Right cardiac atrium (tissue), 5 donors: ENCODE results near the gene MCCC1. TPM values are rescaled to one million over a fixed set of nuclear protein-coding genes. Genes with fewer than 3 reads are reported as not detected.

ENCODE experiments used
- ATAC-seq, 2 donors: fragments of 200-7000 bp; cut with Tn5 transposase; one replicate each; pipeline versions ENCODE4 v1.8.0 to v1.9.1; 2020; ENCODE audit warnings: moderate library complexity in 2 of 2, mild to moderate bottlenecking in 1 of 2
- DNase-seq, 3 donors: peaks; one replicate each; pipeline ENCODE4 v3.0.0-alpha.2; 2020
- H3K27ac ChIP-seq: one replicate; pipeline ENCODE4 v1.5.1; 2013; ENCODE audit warnings: mild to moderate bottlenecking, low read length, control low read depth, moderate library complexity
- H3K27me3 ChIP-seq: one replicate; pipeline ENCODE4 v1.6.1; 2013; ENCODE audit not compliant: control insufficient read depth, insufficient read depth
- H3K4me1 ChIP-seq: one replicate; pipeline ENCODE4 v1.6.1; 2013; ENCODE audit warnings: low read length; ENCODE audit not compliant: control insufficient read depth, insufficient read depth
- H3K4me3 ChIP-seq: one replicate; pipeline ENCODE4 v1.5.1; 2013; ENCODE audit warnings: low read length, control low read depth
- H3K9me3 ChIP-seq: one replicate; pipeline ENCODE4 v1.6.1; 2013; ENCODE audit warnings: low read length; ENCODE audit not compliant: control insufficient read depth
- whole genome bisulfite sequencing: extraction: QIAGEN DNeasy Blood & Tissue Kit; methylation state at CpG from one replicate; pipeline ENCODE4 v1.1.7; 2013; 5-methylcytosine and 5-hydroxymethylcytosine counted together
- intact Hi-C, 4 donors: fragments of 100-400 bp; cut with DNase I; formaldehyde crosslinking; loops; one replicate each; pipeline versions ENCODE4 v1.11.0 to v1.14.0; 2022 to 2023
- polyA plus RNA-seq: library from polyadenylated mRNA; stranded (reverse); fragments of 200-250 nt; gene quantifications from one replicate; pipeline ENCODE4 v1.2.3, GENCODE V29; 2013
- total RNA-seq, 4 donors: library from RNA; stranded (reverse); fragmentation: NEBNext Ultra II Directional; extraction: Animal tissue kit (Norgen Biotek cat#: 25700); gene quantifications; one replicate each; pipeline ENCODE4 v1.2.1, GENCODE V29; 2021
- donor health status: healthy with polysubstance abuse.
- donor health status: DM: no; HTN: yes; CAD: no.
- donor health status: DM: no; HTN: no; CAD: no.
- donor health status: DM: no; HTN: yes; CAD: no; lungs with severe emphysema.
- donor health status: DM: yes; HTN: yes; CAD: no.

The MCCC1 gene
- total and polyA plus RNA-seq, 5 donors: 24.7 to 42.7 (median 29.7) TPM

DNA sequence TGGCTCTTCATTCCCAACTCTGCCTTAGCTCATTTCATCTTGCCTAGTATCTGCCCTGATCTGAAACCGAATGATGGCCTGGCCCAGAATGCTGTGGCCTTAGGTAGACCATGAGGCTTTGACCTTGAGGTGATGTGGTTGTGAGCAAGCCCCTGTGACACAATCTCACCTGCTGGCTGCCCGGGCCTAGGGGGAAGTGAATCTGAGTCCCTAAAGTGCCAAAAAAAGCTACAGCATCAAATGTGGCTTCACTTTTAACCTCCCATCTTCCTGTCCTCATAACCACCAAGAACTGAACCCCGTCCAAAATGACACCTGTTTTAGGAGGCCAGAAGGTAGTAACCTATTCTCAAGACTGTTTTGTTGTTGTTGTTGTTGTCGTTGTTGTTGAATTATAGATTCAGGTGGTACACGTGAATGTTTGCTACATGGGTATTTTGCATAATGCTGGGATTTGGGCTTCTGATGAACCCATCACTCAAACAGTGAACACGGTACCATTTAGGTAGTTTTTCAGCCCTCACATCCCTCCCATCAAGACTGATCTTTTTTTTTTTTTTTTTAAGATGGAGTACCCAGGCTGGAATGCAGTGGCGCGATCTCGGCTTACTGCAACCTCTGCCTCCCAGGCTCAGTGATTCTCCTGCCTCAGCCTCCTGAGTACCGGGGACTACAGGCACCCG is 54.6 kb downstream of the MCCC1 start:
- Histone ChIP-seq H3K27me3 (no peaks in the 10 kb centered on the region), H3K9me3 (no peaks in the 10 kb centered on the region), H3K4me3 (no peak overlapping the region), H3K4me1 (no peaks in the 10 kb centered on the region), H3K27ac (no peak overlapping the region)
- DNase-seq (no peak), ATAC-seq (no peak)
- 83% methylated on average over 11 of the region's 11 CpGs for WGBS
- intact Hi-C loops: no loop called here

DNA sequence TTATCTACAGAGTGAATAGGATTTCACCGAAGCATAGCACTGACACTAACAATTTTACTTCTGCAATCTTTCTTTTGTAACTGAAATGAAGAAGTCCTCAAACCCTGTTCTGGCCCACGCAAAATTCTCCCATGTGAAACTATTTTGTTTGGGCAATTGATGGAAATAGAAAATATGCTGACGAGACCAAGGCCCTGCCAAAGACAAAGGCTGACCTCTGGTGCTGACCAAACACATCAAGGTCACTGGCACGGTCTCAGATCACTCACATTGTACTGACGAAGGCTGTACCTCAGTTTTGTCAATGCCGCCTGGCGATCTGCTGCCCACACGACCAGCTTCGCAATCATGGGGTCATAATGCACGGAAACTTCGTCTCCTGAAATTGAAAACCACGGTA is 60.5 kb downstream of the MCCC1 start:
- no peak overlapping the region for H3K4me3 ChIP-seq
- H3K27me3 ChIP-seq: no peaks in the 10 kb centered on the region
- ATAC-seq (no peak), DNase-seq (no peak)
- H3K27ac ChIP-seq: no peak overlapping the region
- H3K9me3 ChIP-seq: no peaks in the 10 kb centered on the region
- 88% methylated on average over 12 of the region's 12 CpGs for WGBS
- H3K4me1 ChIP-seq: no peaks in the 10 kb centered on the region
- intact Hi-C loops: no loop called here

- ATAC-seq: no peak
- 96% methylated on average over 2 of the region's 2 CpGs for WGBS
- H3K4me3 ChIP-seq: no peak overlapping the region
- DNase-seq: no peak
- intact Hi-C loops: no loop called here
- no peaks in the 10 kb centered on the region for H3K27me3 ChIP-seq
- H3K27ac ChIP-seq: no peak overlapping the region
- no peaks in the 10 kb centered on the region for H3K9me3 ChIP-seq
- H3K4me1 ChIP-seq: no peaks in the 10 kb centered on the region
Observed at GRCh38 chr3:183038221-183038620, 61.1 kb downstream of the MCCC1 start.

GRCh38 chr3:183033746-183034145 is 65.5 kb downstream of the MCCC1 start:
- no peak overlapping the region for H3K27ac ChIP-seq
- intact Hi-C loops: no loop called here
- WGBS: 94% methylated on average over 2 of the region's 2 CpGs
- DNase-seq: no peak
- H3K9me3 ChIP-seq: no peaks in the 10 kb centered on the region
- ATAC-seq: no peak
- H3K4me1 ChIP-seq: no peaks in the 10 kb centered on the region
- no peaks in the 10 kb centered on the region for H3K27me3 ChIP-seq
- H3K4me3 ChIP-seq: no peak overlapping the region

DNA sequence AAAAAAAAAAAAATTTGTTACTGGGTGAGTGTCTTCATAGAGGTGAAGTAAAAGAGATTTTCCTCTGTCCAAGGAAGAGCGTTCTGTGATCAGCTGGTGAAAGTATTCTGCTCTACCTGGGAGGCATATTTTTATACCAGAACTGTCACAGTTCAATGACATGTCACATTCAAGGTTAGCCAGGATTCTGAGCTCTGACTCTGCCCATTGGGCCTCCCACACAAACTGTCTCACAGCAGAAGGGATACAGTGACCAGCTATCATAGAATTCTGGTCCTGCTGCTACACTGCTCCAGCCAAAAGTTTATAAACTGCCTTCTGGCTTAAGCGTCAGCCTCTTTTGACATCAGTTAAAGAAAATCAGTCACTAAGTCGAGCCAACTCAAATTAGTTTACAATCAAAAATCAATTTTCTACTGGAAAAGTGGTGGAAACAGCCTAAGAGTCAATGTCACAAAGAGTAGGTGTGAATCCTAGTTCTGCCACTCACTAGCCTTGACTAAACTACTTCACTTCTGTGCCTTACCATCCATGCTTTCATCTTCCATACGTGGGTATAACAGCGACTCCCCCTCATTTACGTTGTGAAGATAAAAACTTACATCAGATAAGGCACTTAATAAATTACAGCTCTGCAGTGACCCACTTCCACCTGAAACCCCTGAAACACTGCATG is 66.3 kb downstream of the MCCC1 start:
- ATAC-seq: no peak
- WGBS: 86% methylated on average over 6 of the region's 6 CpGs
- Histone ChIP-seq H3K27ac (no peak overlapping the region), H3K9me3 (no peaks in the 10 kb centered on the region), H3K4me1 (no peaks in the 10 kb centered on the region), H3K4me3 (no peak overlapping the region), H3K27me3 (no peaks in the 10 kb centered on the region)
- no peak for DNase-seq
- intact Hi-C loops: no loop called here

DNA sequence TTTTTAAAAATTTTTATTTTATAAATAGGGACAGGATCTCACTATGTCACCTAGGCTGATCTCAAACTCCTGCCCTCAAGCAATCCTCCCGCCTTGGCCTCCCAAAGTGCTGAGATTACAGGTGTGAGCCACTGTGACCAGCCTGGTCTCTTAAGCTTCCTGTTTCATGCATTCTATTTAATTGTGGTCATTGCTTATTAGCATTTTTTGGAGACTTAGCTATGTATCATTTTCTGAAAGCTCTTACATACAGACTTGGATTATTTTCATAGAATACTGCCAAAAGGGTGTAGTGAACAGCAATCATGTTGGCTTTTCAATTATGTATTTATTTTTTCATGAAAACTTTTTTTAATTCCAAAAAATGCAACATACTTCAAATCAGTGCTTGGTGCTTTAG is 67.5 kb downstream of the MCCC1 start:
- H3K4me1 ChIP-seq: no peaks in the 10 kb centered on the region
- ATAC-seq (no peak), DNase-seq (no peak)
- intact Hi-C loops: no loop called here
- H3K9me3 ChIP-seq: no peaks in the 10 kb centered on the region
- WGBS: 98% methylated on average over 1 of the region's 1 CpG
- no peaks in the 10 kb centered on the region for H3K27me3 ChIP-seq
- H3K27ac ChIP-seq: no peak overlapping the region
- H3K4me3 ChIP-seq: no peak overlapping the region

DNA sequence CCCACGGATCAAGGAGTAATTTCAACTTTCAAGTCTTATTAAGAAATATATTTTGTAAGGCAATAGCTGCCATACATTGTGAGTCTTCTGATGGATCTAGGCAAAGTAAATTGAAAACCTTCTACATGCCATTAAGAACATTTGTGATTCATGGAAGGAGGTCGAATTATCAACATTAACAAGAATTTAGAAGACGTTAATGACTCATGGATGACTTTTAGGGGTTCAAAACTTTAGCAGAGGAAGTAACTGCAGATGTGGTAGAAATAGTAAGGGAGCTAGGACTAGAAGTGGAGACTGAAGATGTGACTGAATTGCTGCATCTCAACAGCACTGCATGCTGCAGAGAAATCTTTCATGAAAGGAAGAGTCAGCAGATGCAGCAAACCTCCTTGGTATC is 70.9 kb downstream of the MCCC1 start:
- Histone ChIP-seq H3K4me3 (no peak overlapping the region), H3K4me1 (no peaks in the 10 kb centered on the region), H3K9me3 (no peaks in the 10 kb centered on the region), H3K27ac (no peak overlapping the region), H3K27me3 (no peaks in the 10 kb centered on the region)
- ATAC-seq (no peak), DNase-seq (no peak)
- intact Hi-C loops: no loop called here
- WGBS: 98% methylated on average over 3 of the region's 3 CpGs

DNA sequence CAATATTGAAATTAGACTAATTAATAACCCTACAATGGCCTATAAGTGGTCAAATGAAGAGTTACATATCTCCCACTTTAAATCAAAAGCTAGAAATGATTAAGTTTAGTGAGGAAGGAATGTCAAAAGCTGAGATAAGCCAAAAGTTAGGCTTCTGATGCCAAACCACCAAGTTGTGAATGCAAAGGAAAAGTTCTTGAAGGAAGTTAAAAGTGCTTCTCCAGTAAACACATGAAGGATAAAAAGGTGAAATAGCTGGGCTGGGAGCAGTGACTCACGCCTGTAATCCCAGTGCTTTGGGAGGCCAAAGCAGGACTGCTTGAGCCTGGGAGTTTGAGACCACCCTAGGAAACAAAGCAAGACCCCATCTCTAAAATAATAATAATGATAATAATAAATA is 72.0 kb downstream of the MCCC1 start:
- H3K4me3 ChIP-seq: no peak overlapping the region
- no peaks in the 10 kb centered on the region for H3K27me3 ChIP-seq
- no peak overlapping the region for H3K27ac ChIP-seq
- WGBS: 100% methylated on average over 1 of the region's 1 CpG
- intact Hi-C loops: no loop called here
- H3K9me3 ChIP-seq: no peaks in the 10 kb centered on the region
- no peak for DNase-seq
- H3K4me1 ChIP-seq: no peaks in the 10 kb centered on the region
- no peak for ATAC-seq

- Histone ChIP-seq H3K4me3 (no peak overlapping the region), H3K27ac (no peak overlapping the region), H3K9me3 (no peaks in the 10 kb centered on the region), H3K4me1 (no peaks in the 10 kb centered on the region), H3K27me3 (no peaks in the 10 kb centered on the region)
- no peak for DNase-seq
- WGBS: 75% methylated on average over 3 of the region's 3 CpGs
- no peak for ATAC-seq
- intact Hi-C loops: no loop called here
Observed at GRCh38 chr3:183022936-183023516, 76.3 kb downstream of the MCCC1 start.

- intact Hi-C loops: no loop called here
Observed at GRCh38 chr3:183018421-183019192, 80.7 kb downstream of the MCCC1 start.

DNA sequence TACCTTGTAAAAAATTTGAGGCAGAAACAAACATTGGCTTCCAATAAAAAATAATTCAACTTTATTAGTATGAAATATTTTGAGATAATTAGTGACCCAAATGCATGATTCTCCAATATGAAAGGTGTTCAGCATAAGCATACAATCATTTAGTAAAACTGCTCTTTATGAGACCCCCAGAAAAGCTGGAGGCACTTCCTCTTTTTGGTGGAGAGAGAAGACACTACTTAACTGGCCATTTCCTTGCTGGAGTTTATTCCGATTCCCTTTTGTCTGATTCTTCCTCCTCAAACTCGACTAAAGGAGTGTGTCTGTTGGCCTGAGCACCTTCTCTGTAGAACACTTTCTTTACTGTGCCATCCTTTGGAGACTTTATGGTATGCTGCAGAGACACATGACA is 84.1 kb downstream of the MCCC1 start:
- H3K4me3 ChIP-seq: no peak overlapping the region
- ATAC-seq (no peak), DNase-seq (no peak)

More at GRCh38 chr3:183018421-183019192, 80.7 kb downstream of the MCCC1 start:
- no peak overlapping the region for H3K27ac ChIP-seq
- no peak for ATAC-seq
- H3K4me3 ChIP-seq: no peak overlapping the region
- H3K9me3 ChIP-seq: no peaks in the 10 kb centered on the region
- no peaks in the 10 kb centered on the region for H3K4me1 ChIP-seq
- H3K27me3 ChIP-seq: no peaks in the 10 kb centered on the region
- no peak for DNase-seq
- 95% methylated on average over 3 of the region's 3 CpGs for WGBS

More for the DNA sequence above, 84.1 kb downstream of the MCCC1 start:
- WGBS: 72% methylated on average over 2 of the region's 2 CpGs
- no peaks in the 10 kb centered on the region for H3K9me3 ChIP-seq
- H3K27me3 ChIP-seq: no peaks in the 10 kb centered on the region
- intact Hi-C loops: no loop called here
- no peak overlapping the region for H3K27ac ChIP-seq
- no peaks in the 10 kb centered on the region for H3K4me1 ChIP-seq
